ENCODE results near the gene PCGF6.
A peak's percentile ranks its signal among the peaks of the same experiment; 100 is the strongest.
"Not testable (repeated sequence)": the region's sequence is repeated elsewhere in the genome, so short reads cannot be mapped to it uniquely, and the experiment has no call there.

Gene PCGF6

DNA sequence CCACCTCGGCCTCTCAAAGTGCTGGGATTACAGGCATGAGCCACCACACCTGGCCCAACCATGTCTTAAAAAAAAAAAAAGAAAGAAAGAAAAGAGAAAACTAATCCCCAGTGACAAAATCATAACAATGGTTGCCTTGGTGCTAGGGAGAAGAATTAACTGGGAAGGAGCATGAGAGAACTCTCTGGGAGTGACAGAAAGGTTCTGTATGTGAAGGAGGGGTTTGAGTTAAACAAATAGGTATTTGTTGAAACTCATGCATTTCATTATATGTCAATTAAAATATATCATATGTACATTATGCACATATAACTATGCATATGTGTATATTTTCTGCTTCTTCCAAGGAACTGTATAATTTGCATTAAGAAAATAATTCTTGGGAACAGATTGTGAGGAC, 40.7 kb downstream of the PCGF6 start:
- DNase-seq, result no peak

DNA sequence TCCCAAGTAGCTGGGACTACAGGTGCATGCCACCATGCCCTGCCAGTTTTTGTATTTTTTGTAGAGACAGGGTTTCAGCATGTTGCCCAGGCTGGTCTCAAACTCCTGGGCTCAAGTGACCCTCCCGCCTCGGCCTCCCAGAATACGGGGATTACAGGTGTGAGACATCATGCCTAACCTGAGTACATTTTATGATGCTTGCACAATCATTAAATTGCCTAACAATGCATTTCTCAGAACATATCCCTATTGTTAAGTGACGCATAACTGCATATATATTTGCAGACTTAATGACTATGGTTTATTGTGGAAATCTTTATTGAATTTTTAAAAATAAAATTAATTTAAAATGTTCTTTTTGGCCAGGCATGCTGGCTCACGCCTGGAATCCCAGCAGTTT, 43.3 kb downstream of the PCGF6 start:
- no peak for DNase-seq

DNA sequence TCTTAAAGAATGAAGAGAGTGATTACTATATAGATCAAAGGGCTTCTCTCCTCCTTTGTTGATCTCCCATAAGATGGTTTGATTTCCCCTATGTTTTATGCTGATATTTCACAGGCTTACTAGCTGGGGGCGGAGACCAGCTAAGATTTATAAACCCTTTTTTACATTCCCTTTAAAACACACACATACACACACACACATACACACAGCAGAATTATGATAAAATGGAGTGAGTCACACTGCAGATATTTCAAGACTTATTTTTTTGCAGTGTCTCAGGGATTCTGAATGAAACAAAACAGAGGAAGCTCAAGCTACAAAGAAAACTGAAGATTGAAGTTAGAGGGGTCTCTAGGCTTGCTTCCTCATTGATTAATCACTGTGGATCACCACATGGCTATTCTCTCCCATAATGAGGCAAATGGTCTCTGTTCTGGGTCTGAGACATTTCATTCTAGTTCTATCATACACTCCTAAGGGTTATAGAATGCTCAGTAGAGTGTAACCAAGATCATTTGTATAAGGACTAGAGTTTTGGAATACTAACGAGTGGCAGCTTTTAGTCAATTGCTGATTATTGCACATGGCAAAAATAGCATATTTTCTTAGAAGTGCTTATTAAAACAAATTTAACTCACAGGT, 55.4 kb downstream of the PCGF6 start:
- peak in 1 of 3 donors; percentile 10 for DNase-seq

DNA sequence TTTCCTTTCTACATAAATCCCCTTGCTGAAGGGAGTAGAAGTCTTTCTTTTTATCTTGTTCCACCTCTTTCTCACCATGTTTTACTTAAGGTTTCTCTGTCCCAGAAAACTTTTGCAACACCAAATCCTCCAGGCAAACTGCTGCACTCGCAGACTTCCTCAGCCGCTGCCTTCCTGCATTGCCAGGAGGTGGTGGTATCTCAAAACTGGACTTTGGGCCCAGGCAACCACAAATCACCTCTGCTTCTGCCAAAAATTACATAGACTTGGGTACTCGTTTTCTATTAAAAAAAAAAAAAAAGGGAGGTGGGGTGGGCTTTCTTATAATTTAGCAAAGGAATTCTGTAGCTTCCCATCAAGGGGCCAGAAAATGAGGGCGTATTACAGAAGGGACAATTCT, 59.4 kb downstream of the PCGF6 start:
- no peak for DNase-seq

DNA sequence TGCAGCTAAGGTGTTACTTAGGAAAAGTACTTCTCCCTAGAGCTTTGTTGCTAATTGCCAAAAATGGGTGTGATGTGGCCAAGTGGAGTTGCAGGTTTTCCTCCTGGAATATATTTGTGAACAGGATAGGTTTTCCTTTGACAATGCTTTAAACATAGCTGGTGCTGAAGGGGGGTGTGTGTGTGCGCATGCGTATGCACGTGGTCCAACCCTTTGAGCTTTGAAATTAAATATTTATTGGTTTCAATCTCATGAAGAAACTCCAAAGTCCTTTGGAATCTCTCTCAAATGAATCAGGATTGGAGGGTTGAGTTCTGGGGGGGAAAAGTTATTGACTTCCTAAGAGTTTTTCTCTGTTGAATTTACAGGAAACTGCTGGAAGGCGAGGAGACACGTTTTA, 62.9 kb downstream of the PCGF6 start:
- no peak for DNase-seq

DNA sequence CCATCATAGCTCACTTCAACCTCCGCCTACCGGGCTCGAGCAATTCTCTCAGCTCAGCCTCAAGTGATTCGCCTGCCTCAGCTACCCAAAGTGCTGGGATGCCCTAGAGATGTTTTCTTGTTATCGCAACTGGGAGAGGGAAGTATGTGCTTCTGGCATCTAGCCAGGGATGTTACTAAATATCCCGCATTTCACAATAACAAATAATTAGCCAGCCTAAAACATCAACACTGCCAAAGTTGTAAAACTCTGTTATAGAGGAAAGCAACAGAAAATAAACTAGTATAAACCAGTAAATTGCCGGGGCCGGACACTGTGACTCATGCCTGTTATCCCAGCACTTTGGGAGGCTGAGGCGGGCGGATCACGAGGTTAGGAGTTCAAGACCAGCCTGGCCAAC, 66.8 kb downstream of the PCGF6 start:
- peak; percentile 67 to 79 (median 77) for DNase-seq

DNA sequence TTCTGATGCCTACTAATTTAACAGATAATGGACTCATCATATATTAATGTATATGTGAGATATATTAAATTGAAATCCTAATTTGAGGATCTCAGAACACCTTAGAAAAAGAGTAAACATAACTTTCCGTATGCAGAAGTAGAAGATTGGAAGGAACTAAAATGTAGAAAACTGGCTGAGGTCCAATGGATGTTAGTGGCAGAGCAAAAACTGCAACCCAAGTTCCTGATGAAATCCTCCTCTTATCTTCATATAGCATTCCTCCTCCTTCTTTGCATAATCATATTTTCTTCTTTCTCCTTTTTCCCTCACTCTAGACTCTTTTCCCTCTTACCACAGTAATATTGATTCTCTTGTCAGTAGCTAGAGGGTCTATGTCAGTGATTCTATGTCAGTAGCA, 68.0 kb downstream of the PCGF6 start:
- no peak for DNase-seq

DNA sequence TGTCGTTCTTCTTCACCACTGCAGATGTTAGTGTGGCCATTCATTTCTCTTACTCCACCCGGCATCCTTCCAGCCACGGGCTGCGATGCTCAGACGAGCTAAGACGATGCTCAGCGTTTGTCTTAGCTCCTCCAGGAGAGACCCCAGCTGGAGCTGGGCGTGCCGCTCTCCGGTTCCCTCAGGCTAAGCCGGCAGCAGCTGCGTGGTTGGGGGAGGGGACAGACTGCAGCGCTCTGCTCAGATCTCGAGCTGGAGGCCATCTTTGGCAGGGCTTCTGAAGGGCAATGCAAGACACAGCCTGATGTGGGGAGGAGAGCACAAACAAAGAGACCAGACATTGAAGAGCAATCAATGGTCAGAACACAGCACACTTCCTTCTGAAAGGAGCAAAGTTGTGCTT, 69.2 kb downstream of the PCGF6 start:
- no peak for DNase-seq

DNA sequence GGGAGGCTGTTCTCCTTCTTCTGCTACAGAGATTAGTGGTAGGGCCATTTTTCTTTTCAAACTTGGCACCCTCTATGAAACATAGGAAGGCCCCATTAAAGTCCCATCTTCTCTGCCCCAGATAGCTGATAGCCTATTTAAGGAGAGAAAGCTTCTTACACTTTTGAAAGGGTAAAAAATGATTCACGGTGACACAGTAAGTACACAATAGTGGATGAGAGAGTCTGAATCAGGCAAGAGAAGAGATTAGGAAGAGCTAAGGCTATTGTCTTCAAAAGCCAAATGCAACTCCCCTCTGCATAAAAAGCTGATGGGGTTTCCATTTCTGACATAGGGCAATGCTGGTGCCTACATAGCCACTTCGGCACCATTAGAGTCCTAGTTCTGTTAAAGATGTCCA, 70.4 kb downstream of the PCGF6 start:
- peak in 1 of 3 donors; percentile 12 for DNase-seq

DNA sequence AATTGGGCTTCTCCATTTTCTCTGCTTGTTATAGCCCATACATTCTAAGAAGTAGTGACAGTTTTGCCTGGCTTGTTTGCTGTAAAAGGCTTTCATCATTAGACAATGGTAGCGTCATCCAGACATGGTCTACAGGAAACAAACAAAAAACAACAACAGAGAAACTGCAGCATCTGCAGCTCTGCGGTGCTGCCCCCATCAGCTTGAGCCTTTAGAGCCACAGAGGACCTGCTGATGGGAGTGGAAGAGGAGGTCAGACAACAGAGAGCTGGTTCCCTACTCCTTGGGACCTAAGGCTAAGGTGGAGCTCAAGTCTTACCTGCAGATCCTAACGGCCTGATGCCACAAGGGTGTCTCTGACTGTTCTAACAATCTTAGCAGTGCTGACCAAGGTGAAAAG, 70.9 kb downstream of the PCGF6 start:
- DNase-seq, result peak in 1 of 3 donors; percentile 7

DNA sequence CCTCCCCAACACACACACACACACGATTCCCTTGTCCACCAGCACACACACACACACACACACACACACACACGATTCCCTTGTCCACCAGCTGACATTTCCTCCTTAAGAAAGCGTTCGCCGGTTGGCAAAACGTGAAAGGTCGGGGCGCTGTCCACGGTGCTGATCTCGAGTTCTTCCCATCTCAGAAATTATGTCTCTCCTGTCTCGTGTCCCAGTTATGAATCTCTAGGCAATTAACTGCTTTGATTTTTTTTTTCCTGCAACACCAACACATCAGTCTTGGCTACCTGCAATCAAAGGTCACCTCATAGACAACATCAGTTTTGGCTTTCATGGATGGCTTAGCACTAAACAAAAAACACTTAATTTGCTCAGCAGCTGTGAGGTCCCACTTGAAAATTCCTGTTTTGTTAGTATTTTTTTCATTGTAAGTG, 72.1 kb downstream of the PCGF6 start:
- DNase-seq, result peak; percentile 55 to 84 (median 74)

DNA sequence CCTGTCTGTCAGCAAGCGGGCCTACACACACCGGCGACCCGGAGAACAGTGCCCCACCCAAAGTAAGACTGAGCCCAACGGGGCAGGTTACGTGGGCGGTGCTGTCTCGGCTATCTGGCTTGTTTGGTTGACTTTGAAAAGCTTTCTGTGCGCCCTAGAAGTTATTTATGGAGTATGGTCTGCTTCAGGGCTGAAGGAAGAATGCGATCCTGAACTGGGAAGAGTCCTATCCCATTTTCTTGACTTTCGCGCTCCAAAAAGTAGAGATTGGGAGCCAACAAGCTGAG, 72.5 kb downstream of the PCGF6 start:
- no peak for DNase-seq

DNA sequence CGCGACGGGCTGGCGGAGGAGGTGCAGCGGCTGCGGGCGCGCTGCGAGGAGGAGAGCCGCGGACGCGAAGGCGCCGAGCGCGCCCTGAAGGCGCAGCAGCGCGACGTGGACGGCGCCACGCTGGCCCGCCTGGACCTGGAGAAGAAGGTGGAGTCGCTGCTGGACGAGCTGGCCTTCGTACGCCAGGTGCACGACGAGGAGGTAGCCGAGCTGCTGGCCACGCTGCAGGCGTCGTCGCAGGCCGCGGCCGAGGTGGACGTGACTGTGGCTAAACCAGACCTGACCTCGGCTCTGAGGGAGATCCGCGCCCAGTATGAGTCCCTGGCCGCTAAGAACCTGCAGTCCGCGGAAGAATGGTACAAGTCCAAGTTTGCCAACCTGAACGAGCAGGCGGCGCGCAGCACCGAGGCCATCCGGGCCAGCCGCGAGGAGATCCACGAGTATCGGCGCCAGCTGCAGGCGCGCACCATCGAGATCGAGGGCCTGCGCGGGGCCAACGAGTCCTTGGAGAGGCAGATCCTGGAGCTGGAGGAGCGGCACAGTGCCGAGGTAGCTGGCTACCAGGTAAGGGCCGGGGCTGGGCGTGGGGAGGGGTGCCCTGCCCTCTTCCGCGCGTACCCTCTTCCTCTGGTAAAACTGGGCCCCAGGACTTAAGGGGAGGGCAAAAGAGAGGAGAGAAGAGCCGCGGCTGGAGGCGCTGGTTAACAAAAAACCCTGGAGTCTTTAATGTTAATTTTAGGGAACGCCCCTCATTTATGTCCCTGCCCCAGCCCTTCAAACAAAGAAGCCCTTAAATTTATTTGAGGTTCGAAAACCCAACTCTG, 73.0 kb downstream of the PCGF6 start:
- DNase-seq, result peak in 1 of 3 donors; percentile 8

DNA sequence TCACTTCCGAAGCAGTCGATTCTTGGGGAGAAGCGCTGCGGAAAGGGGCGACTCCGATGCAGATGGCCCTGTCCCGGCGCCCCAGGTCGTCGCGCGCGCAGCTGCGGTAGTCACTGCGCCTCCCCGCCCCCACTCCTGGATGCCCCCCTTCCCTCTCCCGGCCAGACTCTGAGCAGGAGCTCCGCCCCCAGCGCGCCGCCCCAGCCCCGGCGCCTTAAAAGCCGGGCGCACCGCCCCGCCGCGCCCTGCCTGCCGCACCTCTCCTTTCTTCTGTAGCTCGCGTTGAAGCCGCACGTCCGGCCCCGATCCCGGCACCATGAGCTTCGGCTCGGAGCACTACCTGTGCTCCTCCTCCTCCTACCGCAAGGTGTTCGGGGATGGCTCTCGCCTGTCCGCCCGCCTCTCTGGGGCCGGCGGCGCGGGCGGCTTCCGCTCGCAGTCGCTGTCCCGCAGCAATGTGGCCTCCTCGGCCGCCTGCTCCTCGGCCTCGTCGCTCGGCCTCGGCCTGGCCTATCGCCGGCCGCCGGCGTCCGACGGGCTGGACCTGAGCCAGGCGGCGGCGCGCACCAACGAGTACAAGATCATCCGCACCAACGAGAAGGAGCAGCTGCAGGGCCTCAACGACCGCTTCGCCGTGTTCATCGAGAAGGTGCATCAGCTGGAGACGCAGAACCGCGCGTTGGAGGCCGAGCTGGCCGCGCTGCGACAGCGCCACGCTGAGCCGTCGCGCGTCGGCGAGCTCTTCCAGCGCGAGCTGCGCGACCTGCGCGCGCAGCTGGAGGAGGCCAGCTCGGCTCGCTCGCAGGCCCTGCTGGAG, 73.8 kb downstream of the PCGF6 start, which contains the start of gene INA:
Gene INA (plus strand): TSS at position 243 of the 817 bp plus-strand sequence. CDS start 74 bp downstream, at position 317.
- peak; percentile 26 to 63 (median 36) for DNase-seq

DNA sequence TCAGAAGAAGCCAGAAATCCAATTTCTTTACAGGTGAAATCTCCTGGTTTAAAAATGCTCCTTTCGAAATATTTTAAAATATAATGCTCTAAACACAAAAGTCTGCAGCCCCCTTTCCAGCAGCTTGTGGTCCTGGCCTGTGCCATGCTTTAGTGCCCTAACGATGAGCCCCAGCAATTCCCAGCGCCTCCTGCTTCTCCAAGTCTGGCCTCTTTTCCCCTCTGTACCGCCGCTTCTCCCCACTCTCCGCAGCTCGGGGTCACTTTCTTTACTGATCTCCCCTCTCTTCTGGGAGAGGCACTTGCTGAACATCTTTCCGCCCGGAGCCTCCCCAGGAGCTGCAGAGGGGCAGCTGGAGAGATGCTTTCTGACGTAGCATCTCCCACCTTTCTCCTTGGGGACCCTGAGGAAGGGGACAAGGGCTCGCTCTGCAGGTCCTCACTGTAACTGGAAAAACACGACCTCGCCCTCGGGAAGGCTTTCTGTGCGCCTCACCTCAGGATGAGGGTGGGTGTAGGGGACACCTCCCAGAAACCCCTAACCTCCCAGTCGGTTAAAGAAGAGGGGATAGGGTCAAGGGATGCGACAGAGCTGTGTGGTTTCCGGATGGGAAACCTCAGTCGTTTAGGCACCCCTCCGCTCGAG, 74.6 kb downstream of the PCGF6 start:
- peak in 1 of 3 donors; percentile 5 for DNase-seq

DNA sequence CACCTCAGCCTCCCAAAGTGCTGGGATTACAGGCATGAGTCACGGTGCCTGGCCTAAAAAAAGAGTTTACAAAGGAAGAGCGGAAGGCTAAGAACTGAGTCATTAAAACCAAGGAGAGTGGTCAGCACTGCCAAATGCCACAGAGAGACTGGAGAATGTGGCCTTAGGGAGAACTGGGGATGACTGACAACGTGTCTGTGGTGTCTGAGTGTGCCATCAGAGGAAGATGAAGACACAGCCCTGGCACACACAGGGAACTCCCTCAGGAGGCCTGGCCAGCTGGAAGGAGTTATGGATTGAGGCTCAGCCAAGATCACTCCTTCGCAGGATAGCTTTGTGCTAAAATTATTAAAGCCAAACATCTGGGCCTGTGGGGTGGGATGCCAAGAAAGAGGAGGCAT, 77.9 kb downstream of the PCGF6 start:
- peak; percentile 62 to 82 (median 72) for DNase-seq

DNA sequence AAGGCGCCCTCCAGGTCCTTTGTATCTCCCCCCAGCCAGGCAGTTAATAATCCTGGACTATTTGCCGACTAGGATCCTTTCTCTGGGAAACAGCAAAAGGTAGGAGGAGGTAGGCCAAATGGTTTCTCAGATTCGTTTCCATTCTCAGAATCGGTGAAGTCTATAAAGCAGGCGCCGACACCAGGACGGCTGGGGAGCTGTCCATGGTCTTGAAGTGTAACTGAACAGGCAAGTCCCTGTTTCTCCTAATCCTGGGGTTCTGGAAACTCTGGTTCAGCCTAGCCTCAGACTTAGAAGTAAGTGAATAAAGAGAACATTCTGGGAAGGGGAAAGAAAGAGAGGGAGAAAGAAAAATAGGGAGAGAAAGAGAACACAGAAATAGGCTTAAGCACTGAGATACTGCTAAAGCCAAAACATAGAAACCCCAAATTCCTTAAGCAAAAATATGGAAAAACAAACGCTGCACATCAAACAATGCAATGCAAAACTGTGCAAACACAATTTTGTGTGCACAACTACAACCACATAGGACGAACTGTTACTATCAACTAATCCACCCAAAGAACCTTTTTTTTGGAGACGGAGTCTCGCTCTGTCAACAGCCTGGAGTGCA, 85.1 kb downstream of the PCGF6 start:
- peak; percentile 69 to 84 (median 78) for DNase-seq

DNA sequence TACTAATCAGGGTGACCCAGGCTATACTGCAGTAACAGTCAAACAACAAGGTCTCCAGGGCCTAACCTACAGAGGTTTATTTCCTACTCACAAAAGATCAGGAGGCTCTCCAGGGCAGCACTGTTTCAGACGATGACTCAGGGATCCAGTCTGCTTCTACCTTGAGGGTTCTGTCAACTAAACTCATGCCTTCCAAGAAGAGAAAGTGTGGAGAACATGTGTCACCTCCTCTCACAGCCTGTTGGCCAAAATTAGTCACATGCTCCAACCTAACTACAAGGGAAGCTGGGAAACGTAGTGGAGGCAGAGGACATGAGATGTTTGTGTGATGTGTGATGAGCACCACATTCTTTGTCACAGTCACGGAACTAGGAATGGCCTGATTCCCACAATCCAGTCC, 88.7 kb downstream of the PCGF6 start:
- no peak for DNase-seq

DNA sequence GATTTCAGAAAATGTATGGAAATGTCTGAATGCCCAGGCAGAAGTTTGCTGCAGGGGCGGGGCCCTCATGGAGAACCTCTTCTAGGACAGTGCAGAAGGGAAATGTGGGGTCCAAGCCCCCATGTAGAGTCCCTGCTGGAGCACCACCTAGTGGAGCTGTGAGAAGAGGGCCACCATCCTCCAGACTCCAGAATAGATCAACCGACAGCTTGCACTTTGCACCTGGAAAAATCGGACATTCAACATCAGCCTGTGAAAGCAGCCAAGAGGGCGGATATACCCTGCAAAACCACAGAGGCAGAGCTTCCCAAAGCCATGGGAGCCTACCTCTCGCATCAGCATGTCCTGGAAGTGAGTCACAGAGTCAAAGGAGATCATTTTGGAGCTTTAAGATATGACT, 91.0 kb downstream of the PCGF6 start:
- no peak for DNase-seq

DNA sequence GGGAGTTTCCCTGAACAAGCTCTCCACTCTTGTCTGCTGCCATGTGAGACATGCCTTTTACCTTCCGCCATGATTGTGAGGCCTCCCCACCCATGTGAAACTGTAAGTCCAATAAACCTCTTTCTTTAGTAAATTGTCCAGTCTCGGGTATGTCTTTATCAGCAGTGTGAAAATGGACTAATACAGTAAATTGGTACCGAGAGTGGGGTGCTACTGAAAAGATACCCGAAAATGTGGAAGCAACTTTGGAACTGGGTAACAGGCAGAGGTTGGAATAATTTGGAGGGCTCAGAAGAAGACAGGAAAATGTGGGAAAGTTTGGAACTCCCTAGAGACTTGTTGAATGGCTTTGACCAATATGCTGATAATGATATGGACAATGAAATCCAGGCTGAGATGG, 92.0 kb downstream of the PCGF6 start:
- not testable (repeated sequence) for DNase-seq

DNA sequence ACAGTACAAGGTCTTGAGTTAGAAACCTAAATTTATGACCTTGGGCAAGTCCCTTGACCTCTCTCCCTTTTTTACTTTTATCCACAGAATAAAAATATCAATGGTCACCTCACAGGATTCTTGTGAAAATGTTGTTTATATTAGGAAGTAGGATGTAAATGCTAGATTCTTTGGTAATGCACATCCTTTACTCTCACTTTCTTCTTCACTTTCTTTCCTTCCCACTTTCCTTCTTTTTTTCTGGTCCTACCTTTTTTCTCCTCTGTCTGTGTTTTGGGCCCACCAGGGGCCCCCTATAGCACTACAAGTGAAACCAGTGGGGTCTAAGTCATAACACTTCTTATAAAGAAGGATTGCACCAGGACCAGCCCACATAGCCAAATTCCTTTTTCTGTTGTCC, 93.1 kb downstream of the PCGF6 start:
- DNase-seq, result no peak

DNA sequence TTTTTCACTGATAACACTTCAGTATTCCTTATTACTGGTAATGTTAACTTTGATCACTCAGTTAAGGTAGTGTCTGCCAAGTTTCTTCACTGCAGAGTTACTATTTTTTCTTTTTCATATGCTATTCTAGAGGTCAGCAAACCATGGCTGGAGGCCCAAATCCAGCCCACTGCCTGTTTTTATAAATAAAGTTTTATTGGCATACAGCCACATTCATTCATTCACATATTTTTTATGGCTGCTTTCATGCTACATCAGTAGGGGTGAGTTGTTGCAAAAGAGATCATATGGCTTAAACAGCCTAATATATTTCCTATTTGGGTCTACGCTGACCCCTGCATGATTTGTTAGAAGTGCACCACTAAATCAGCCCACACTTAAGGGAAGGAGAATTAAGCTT, 94.3 kb downstream of the PCGF6 start:
- DNase-seq, result no peak
